HepG2 (cell line): ENCODE results near the gene CAPRIN2. TPM values are rescaled to one million over a fixed set of nuclear protein-coding genes. Genes with fewer than 3 reads are reported as not detected.
A peak's percentile ranks its signal among the peaks of the same experiment; 100 is the strongest.

ENCODE experiments used
- BATF2 ChIP-seq: sonication (generic); formaldehyde crosslinking; IDR thresholded peaks from 2 replicates; pipeline ENCODE4 v1.8.0; 2022; ENCODE audit warnings: mild to moderate bottlenecking, missing genetic modification reagents, moderate library complexity
- E2F1 ChIP-seq: sonication (generic); formaldehyde crosslinking; IDR thresholded peaks from 2 replicates; pipeline ENCODE4 v1.5.0; 2020; ENCODE audit warnings: missing genetic modification reagents
- GATAD1 ChIP-seq: IDR thresholded peaks from 2 replicates; pipeline ENCODE4 v1.6.1; 2016; ENCODE audit warnings: missing genetic modification reagents, missing compliant biosample characterization
- KDM1A ChIP-seq: IDR thresholded peaks from 2 replicates; pipeline ENCODE4 v1.6.1; 2016; ENCODE audit warnings: missing compliant biosample characterization
- MIER2 ChIP-seq: IDR thresholded peaks from 2 replicates; pipeline ENCODE4 v1.6.1; 2016; ENCODE audit warnings: missing biosample characterization, missing genetic modification reagents
- MYNN ChIP-seq: sonication (generic); formaldehyde crosslinking; IDR thresholded peaks from 2 replicates; pipeline ENCODE4 v1.4.0; 2020; ENCODE audit warnings: mild to moderate bottlenecking, low read depth, missing genetic modification reagents
- RFXANK ChIP-seq: IDR thresholded peaks from 2 replicates; pipeline ENCODE4 v1.6.1; 2016
- RFXAP ChIP-seq: sonication (generic); formaldehyde crosslinking; IDR thresholded peaks from 2 replicates; pipeline ENCODE4 v1.4.0; 2020; ENCODE audit warnings: missing genetic modification reagents, borderline replicate concordance
- STAG1 ChIP-seq: sonication (generic); formaldehyde crosslinking; IDR thresholded peaks from 2 replicates; pipeline ENCODE4 v1.4.0; 2020; ENCODE audit warnings: missing genetic modification reagents
- TGIF2 ChIP-seq: IDR thresholded peaks from 2 replicates; pipeline ENCODE4 v1.6.1; 2016; ENCODE audit warnings: control low read depth, missing compliant biosample characterization
- THAP11 ChIP-seq: IDR thresholded peaks from 2 replicates; pipeline ENCODE4 v1.6.1; 2016; ENCODE audit warnings: missing biosample characterization, missing genetic modification reagents
- THAP8 ChIP-seq: sonication (generic); formaldehyde crosslinking; IDR thresholded peaks from 2 replicates; pipeline ENCODE4 v1.5.1; 2020; ENCODE audit warnings: missing genetic modification reagents, mild to moderate bottlenecking, borderline replicate concordance
- ZFAT ChIP-seq: sonication (generic); formaldehyde crosslinking; conservative IDR thresholded peaks from 2 replicates; pipeline ENCODE4 v1.8.1; 2023; ENCODE audit warnings: missing genetic modification reagents, inconsistent platforms
- ZFX ChIP-seq: sonication (generic); formaldehyde crosslinking; IDR thresholded peaks from 2 replicates; pipeline ENCODE4 v1.4.0; 2020; ENCODE audit warnings: mild to moderate bottlenecking, low read depth, missing genetic modification reagents, moderate library complexity
- ZIK1 ChIP-seq: sonication (generic); formaldehyde crosslinking; IDR thresholded peaks from 2 replicates; pipeline ENCODE4 v1.5.0; 2020; ENCODE audit warnings: mild to moderate bottlenecking, low read depth, missing genetic modification reagents, borderline replicate concordance
- ZKSCAN1 ChIP-seq: fragments of 150-350 bp; IDR thresholded peaks from 2 replicates; pipeline ENCODE4 v1.6.1; 2014; ENCODE audit warnings: low read length
- ZNF143 ChIP-seq: sonication (generic); formaldehyde crosslinking; IDR thresholded peaks from 2 replicates; pipeline ENCODE4 v1.4.0; 2020; ENCODE audit warnings: missing genetic modification reagents
- ZNF235 ChIP-seq: sonication (generic); formaldehyde crosslinking; IDR thresholded peaks from 2 replicates; pipeline ENCODE4 v1.8.1; 2023; ENCODE audit warnings: mild to moderate bottlenecking, missing genetic modification reagents, borderline replicate concordance
- ZNF24 ChIP-seq: fragments of 450-650 bp; IDR thresholded peaks from 2 replicates; pipeline ENCODE4 v1.6.1; 2017; ENCODE audit warnings: antibody characterized with exemption, mild to moderate bottlenecking
- ZNF33B ChIP-seq: sonication (generic); formaldehyde crosslinking; IDR thresholded peaks from 2 replicates; pipeline ENCODE4 v1.5.1; 2020; ENCODE audit warnings: mild to moderate bottlenecking, missing genetic modification reagents
- ZNF44 ChIP-seq: sonication (generic); formaldehyde crosslinking; IDR thresholded peaks from 2 replicates; pipeline ENCODE4 v1.5.1; 2020; ENCODE audit warnings: mild to moderate bottlenecking, missing genetic modification reagents
- ZNF510 ChIP-seq: sonication (generic); formaldehyde crosslinking; IDR thresholded peaks from 2 replicates; pipeline ENCODE4 v1.4.0; 2020; ENCODE audit warnings: low read depth, mild to moderate bottlenecking, missing genetic modification reagents
- ZNF556 ChIP-seq: sonication (generic); formaldehyde crosslinking; IDR thresholded peaks from 2 replicates; pipeline ENCODE4 v1.4.0; 2020; ENCODE audit warnings: mild to moderate bottlenecking, missing genetic modification reagents, borderline replicate concordance
- ZNF570 ChIP-seq: sonication (generic); formaldehyde crosslinking; IDR thresholded peaks from 2 replicates; pipeline ENCODE4 v1.4.0; 2020; ENCODE audit warnings: mild to moderate bottlenecking, missing genetic modification reagents, borderline replicate concordance
- ZNF672 ChIP-seq: sonication (generic); formaldehyde crosslinking; IDR thresholded peaks from 2 replicates; pipeline ENCODE4 v1.8.1; 2022; ENCODE audit warnings: missing genetic modification reagents
- ZNF839 ChIP-seq: sonication (generic); formaldehyde crosslinking; IDR thresholded peaks from 2 replicates; pipeline ENCODE4 v1.4.0; 2020; ENCODE audit warnings: missing genetic modification reagents, mild to moderate bottlenecking, borderline replicate concordance
- ZNF891 ChIP-seq: sonication (generic); formaldehyde crosslinking; IDR thresholded peaks from 2 replicates; pipeline ENCODE4 v1.5.0; 2020; ENCODE audit warnings: mild to moderate bottlenecking, missing genetic modification reagents
- polyA plus RNA-seq, 8 experiments: library from polyadenylated mRNA; depleted of rRNA in 3 of 8; stranded (reverse) in 7 of 8; unstranded in 1 of 8; fragments of >200 nt; fragmentation: Illumina TruSeq in 4 of 8; extraction: Trizol in 4 of 8; gene quantifications; 2 replicates each; pipeline versions ENCODE4 v1.2.1 to v1.2.3, GENCODE V29; 2011 to 2016; ENCODE audit warnings: low read depth in 4 of 8, missing spikeins in 1 of 8, mixed read lengths in 1 of 8; ENCODE audit not compliant: insufficient read depth in 1 of 8
- total RNA-seq, 5 experiments: library from RNA; depleted of rRNA; stranded (reverse); fragments of >200 nt; fragmentation: Illumina TruSeq; extraction: Trizol; gene quantifications; 2 replicates each; pipeline ENCODE4 v1.2.3, GENCODE V29; 2016; ENCODE audit warnings: low read depth in 1 of 5
- TF ChIP-seq, protein P1 (sequence below): sonication (generic); formaldehyde crosslinking; IDR thresholded peaks from 2 replicates; pipeline ENCODE4 v1.5.0; 2020; ENCODE audit warnings: mild to moderate bottlenecking, missing genetic modification reagents

CAPRIN2 gene
- total and polyA plus RNA-seq, 2 of the 13 experiments (the other 11 are each of a cell fraction or from before 2014, with no cell fraction given): 21.7 to 30.6 TPM

- no peak for TF ChIP-seq ZNF672 (CRISPR knock-in tag)
- peak; percentile 82 for TF ChIP-seq THAP11
- no peak for TF ChIP-seq RFXANK (CRISPR knock-in tag)
- no peak for TF ChIP-seq ZFAT (CRISPR knock-in tag)
- TF ChIP-seq STAG1: peak; percentile 17; the same call in 1 of the 2 replicates
- TF ChIP-seq MIER2 (CRISPR knock-in tag): no peak; the same call in 1 of the 2 replicates
- TF ChIP-seq, protein P1, sequence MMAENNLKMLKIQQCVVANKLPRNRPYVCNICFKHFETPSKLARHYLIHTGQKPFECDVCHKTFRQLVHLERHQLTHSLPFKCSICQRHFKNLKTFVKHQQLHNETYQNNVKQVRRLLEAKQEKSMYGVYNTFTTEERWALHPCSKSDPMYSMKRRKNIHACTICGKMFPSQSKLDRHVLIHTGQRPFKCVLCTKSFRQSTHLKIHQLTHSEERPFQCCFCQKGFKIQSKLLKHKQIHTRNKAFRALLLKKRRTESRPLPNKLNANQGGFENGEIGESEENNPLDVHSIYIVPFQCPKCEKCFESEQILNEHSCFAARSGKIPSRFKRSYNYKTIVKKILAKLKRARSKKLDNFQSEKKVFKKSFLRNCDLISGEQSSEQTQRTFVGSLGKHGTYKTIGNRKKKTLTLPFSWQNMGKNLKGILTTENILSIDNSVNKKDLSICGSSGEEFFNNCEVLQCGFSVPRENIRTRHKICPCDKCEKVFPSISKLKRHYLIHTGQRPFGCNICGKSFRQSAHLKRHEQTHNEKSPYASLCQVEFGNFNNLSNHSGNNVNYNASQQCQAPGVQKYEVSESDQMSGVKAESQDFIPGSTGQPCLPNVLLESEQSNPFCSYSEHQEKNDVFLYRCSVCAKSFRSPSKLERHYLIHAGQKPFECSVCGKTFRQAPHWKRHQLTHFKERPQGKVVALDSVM: no peak
- no peak for TF ChIP-seq ZNF570 (CRISPR knock-in tag)
- TF ChIP-seq ZNF839: no peak
- TF ChIP-seq BATF2 (CRISPR knock-in tag): no peak
- no peak for TF ChIP-seq ZNF33B (CRISPR knock-in tag)
- no peak for TF ChIP-seq KDM1A (CRISPR knock-in tag)
- peak; percentile 76 for TF ChIP-seq GATAD1 (CRISPR knock-in tag)
- no peak for TF ChIP-seq TGIF2 (CRISPR knock-in tag)
- TF ChIP-seq ZNF891 (CRISPR knock-in tag): no peak; the same call in 1 of the 2 replicates
- peak; percentile 80; the same call in 1 of the 2 replicates for TF ChIP-seq THAP8 (CRISPR knock-in tag)
- TF ChIP-seq ZIK1 (CRISPR knock-in tag): no peak
- 0 out of 2 replicates have a peak, but pooled peaks have one; percentile 20 for TF ChIP-seq ZNF44 (CRISPR knock-in tag)
- peak; percentile 38; the same call in 1 of the 2 replicates for TF ChIP-seq ZNF143 (CRISPR knock-in tag)
- TF ChIP-seq ZNF24: no peak
- 0 out of 2 replicates have a peak, but pooled peaks have one; percentile 45 for TF ChIP-seq RFXAP (CRISPR knock-in tag)
- TF ChIP-seq E2F1 (CRISPR knock-in tag): peak; percentile 87
- TF ChIP-seq ZNF510 (CRISPR knock-in tag): no peak
- peak; percentile 44; the same call in 1 of the 2 replicates for TF ChIP-seq ZKSCAN1
- TF ChIP-seq MYNN: no peak
- peak; percentile 82 for TF ChIP-seq ZFX (CRISPR knock-in tag)
- TF ChIP-seq ZNF235 (CRISPR knock-in tag): no peak
- no peak; the same call in 1 of the 2 replicates for TF ChIP-seq ZNF556
Observed at GRCh38 chr12:30695199-30696102, 59.3 kb downstream of the CAPRIN2 start, which contains the start of gene IPO8 (continued).
